ENCODE data around the gene FAM25A.

Gene FAM25A

DNA sequence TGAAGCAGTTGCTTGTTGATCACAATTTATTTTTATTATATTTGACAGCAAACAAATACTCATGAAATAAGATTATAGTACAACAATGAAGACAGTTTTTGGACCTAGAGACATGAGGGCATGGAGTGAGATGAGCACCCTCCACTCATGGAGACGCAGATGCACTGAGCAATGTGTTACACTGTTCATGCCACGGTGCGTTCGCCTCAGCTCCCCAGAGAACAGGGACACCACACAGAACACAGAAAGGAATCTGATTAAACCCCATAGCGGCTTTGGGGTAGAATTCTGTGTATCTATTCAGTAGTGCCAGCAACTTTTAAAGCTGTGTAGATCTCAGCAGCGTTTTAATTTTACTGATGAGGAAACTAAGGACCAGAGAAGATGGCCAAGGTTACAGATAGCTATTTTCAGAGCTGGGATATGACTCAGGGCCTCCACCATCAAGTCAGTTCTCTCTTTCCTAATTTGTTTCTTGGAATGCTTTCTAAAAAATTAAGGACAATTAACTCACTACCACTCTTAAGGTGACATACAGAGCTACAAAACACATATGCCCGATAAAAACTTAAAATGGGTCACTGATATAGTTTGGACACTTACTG lies 33.6 kb downstream of the FAM25A start:
- TF ChIP-seq FOXP2 (optimal IDR thresholded peaks at IDR 0.05; ENCODE audit: borderline replicate concordance, extremely low read depth, extremely low read length, insufficient read depth) (no peak), TAF1 (IDR thresholded peaks at IDR 0.05; ENCODE audit: borderline replicate concordance, insufficient read depth, low read length) (no peak), POLR2AphosphoS5 (IDR thresholded peaks at IDR 0.05; ENCODE audit: low read depth, low read length) (no peak), SIN3A (IDR thresholded peaks at IDR 0.05; ENCODE audit: borderline replicate concordance, insufficient read depth, low read length) (no peak)
- TF ChIP-seq, protein P1, sequence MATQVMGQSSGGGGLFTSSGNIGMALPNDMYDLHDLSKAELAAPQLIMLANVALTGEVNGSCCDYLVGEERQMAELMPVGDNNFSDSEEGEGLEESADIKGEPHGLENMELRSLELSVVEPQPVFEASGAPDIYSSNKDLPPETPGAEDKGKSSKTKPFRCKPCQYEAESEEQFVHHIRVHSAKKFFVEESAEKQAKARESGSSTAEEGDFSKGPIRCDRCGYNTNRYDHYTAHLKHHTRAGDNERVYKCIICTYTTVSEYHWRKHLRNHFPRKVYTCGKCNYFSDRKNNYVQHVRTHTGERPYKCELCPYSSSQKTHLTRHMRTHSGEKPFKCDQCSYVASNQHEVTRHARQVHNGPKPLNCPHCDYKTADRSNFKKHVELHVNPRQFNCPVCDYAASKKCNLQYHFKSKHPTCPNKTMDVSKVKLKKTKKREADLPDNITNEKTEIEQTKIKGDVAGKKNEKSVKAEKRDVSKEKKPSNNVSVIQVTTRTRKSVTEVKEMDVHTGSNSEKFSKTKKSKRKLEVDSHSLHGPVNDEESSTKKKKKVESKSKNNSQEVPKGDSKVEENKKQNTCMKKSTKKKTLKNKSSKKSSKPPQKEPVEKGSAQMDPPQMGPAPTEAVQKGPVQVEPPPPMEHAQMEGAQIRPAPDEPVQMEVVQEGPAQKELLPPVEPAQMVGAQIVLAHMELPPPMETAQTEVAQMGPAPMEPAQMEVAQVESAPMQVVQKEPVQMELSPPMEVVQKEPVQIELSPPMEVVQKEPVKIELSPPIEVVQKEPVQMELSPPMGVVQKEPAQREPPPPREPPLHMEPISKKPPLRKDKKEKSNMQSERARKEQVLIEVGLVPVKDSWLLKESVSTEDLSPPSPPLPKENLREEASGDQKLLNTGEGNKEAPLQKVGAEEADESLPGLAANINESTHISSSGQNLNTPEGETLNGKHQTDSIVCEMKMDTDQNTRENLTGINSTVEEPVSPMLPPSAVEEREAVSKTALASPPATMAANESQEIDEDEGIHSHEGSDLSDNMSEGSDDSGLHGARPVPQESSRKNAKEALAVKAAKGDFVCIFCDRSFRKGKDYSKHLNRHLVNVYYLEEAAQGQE (IDR thresholded peaks at IDR 0.05; ENCODE audit: insufficient read depth in 1 of 2, low read depth in 2 of 2, low read length in 2 of 2): no peak

DNA sequence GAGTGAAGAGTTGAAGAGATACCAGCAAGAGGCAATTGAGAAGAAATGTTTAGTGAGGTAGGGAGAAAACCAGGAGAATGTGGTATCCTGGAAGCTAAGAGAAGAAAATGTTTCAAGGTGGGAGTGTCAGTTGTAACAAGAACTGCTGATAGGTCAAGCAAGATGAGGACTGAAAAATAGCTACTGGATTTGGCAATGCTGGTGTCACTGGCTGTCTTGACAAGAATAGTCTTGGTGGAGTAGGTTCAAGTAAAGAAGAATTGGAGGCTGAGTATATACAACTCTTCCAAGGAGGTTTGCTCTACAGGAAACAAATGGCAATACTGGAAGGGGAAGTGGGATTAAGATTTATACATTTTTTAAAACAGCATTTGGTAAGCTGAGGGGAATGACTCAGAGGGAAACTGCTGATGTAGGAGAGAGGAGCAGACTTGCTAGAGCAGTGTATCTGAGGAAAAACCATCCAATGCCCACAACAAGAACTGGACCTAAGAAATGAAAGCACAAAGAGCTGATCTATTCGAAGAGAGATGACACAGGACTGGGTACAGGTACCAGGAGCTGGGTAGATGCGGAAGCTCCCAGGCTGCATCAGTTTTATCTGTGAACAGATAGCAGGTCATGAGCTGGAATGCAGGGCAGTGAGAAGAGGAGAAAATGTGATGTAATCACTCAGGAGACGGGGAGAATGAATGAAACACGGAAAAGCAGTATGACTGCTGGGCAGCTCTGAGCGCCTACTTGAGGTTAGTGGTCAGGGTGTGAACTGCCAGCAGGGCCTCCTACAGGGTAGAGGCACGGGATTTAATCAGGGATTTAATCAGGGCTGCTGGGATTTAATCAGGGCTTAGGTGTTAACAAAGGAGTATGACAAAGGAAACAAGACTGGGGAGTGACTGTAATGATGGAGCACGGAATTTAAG lies 34.5 kb downstream of the FAM25A start:
- TF ChIP-seq SIN3A (IDR thresholded peaks at IDR 0.05; ENCODE audit: borderline replicate concordance, insufficient read depth, low read length): no peak
- no peak for TF ChIP-seq TAF1 (IDR thresholded peaks at IDR 0.05; ENCODE audit: borderline replicate concordance, insufficient read depth, low read length)
- no peak for TF ChIP-seq POLR2AphosphoS5 (IDR thresholded peaks at IDR 0.05; ENCODE audit: low read depth, low read length)
- TF ChIP-seq, protein P1 (IDR thresholded peaks at IDR 0.05; ENCODE audit: insufficient read depth in 1 of 2, low read depth in 2 of 2, low read length in 2 of 2): no peak

DNA sequence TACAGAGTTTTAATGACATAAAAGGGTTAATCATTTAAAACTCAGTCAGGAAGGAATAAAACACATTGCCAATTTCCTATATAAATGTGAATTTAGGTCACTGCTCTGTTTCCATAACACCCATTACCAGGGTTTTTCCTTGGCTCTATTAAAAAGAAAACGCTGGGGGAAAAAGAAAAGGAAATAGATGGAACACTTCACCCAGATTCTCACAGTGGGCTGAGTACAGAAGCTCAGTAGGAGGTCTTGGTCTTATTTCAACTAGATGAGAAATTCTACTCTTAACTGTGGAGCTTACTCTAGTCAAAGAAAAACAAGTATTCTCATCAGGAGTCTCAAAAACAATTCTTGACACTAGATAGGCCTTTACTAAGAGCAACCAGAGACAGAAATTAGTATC lies 38.1 kb downstream of the FAM25A start:
- TF ChIP-seq FOXP2 (optimal IDR thresholded peaks at IDR 0.05; ENCODE audit: borderline replicate concordance, extremely low read depth, extremely low read length, insufficient read depth): no peak
- TF ChIP-seq POLR2AphosphoS5 (IDR thresholded peaks at IDR 0.05; ENCODE audit: low read depth, low read length): no peak
- TF ChIP-seq SIN3A (IDR thresholded peaks at IDR 0.05; ENCODE audit: borderline replicate concordance, insufficient read depth, low read length): no peak
- TF ChIP-seq, protein P1 (IDR thresholded peaks at IDR 0.05; ENCODE audit: insufficient read depth in 1 of 2, low read depth in 2 of 2, low read length in 2 of 2): no peak
- no peak for TF ChIP-seq TAF1 (IDR thresholded peaks at IDR 0.05; ENCODE audit: borderline replicate concordance, insufficient read depth, low read length)

GRCh38 chr10:87059401-87059800 lies 39.3 kb downstream of the FAM25A start:
- no peak for TF ChIP-seq POLR2AphosphoS5 (IDR thresholded peaks at IDR 0.05; ENCODE audit: low read depth, low read length)
- no peak for TF ChIP-seq TAF1 (IDR thresholded peaks at IDR 0.05; ENCODE audit: borderline replicate concordance, insufficient read depth, low read length)
- no peak for TF ChIP-seq FOXP2 (optimal IDR thresholded peaks at IDR 0.05; ENCODE audit: borderline replicate concordance, extremely low read depth, extremely low read length, insufficient read depth)
- TF ChIP-seq, protein P1 (IDR thresholded peaks at IDR 0.05; ENCODE audit: insufficient read depth in 1 of 2, low read depth in 2 of 2, low read length in 2 of 2): no peak
- TF ChIP-seq SIN3A (IDR thresholded peaks at IDR 0.05; ENCODE audit: borderline replicate concordance, insufficient read depth, low read length): no peak

Data from PFSK-1 (cell line).